HEK293 (cell line): ENCODE measurements around the gene LRRTM4.

Experiments
- CTCF ChIA-PET: fragments of 350-600 bp; formaldehyde crosslinking; extraction: SDS; loops from one replicate; lab custom pipeline; 2021; ENCODE audit warnings: antibody characterized with exemption; lab: Yijun Ruan, JAX
- POLR2A ChIA-PET: fragments of 300-600 bp; formaldehyde crosslinking; extraction: SDS; loops from one replicate; lab custom pipeline; 2020; ENCODE audit warnings: antibody characterized with exemption, inconsistent platforms; lab: Yijun Ruan, JAX
- H3K27ac ChIP-seq: fragments of 200-500 bp; sonication (Bioruptor generic); 2 replicates; pipeline ENCODE4 v1.5.1; 2014; ENCODE audit warnings: low read depth, low read length, control low read depth, inconsistent platforms; ENCODE audit errors: extremely low read depth
- H3K36me3 ChIP-seq, 2 experiments: fragments of 200-500 bp in 1 of 2; sonication (Bioruptor generic) in 1 of 2; 1 replicate in 1 of 2; 2 replicates in 1 of 2; pipeline ENCODE4 v1.5.1; 2014 to 2017; ENCODE audit warnings: inconsistent platforms in 2 of 2, low read length in 2 of 2; ENCODE audit not compliant: control insufficient read depth in 2 of 2, insufficient read depth in 1 of 2
- H3K4me1 ChIP-seq: fragments of 200-500 bp; sonication (Bioruptor generic); 2 replicates; pipeline ENCODE4 v1.5.1; 2014; ENCODE audit warnings: mild to moderate bottlenecking, low read length, inconsistent platforms; ENCODE audit not compliant: control insufficient read depth, insufficient read depth
- H3K4me3 ChIP-seq: 2 replicates; pipeline ENCODE4 v1.5.1; 2011; ENCODE audit warnings: low read depth, mild to moderate bottlenecking, control low read depth, low read length, moderate library complexity
- H3K9me3 ChIP-seq: fragments of 200-500 bp; sonication (Bioruptor generic); 2 replicates; pipeline ENCODE4 v1.5.1; 2014; ENCODE audit warnings: low read depth, low read length, inconsistent platforms; ENCODE audit not compliant: control insufficient read depth, insufficient read depth
- CTCF ChIP-seq: fragments of 450-650 bp; formaldehyde crosslinking; IDR thresholded peaks from 2 replicates; pipeline ENCODE4 v1.5.1; 2016; ENCODE audit warnings: missing biosample characterization, missing genetic modification characterization
- MYNN ChIP-seq: fragments of 450-650 bp; formaldehyde crosslinking; IDR thresholded peaks from 2 replicates; pipeline ENCODE4 v1.5.1; 2016; ENCODE audit warnings: missing biosample characterization, missing genetic modification characterization, borderline replicate concordance
- PRDM10 ChIP-seq: fragments of 450-650 bp; formaldehyde crosslinking; IDR thresholded peaks from 2 replicates; pipeline ENCODE4 v1.5.1; 2016; ENCODE audit warnings: missing biosample characterization, missing genetic modification characterization
- RBAK ChIP-seq: fragments of 450-650 bp; formaldehyde crosslinking; IDR thresholded peaks from 2 replicates; pipeline ENCODE4 v1.5.1; 2016; ENCODE audit warnings: missing biosample characterization, missing genetic modification characterization
- REPIN1 ChIP-seq: fragments of 450-650 bp; formaldehyde crosslinking; IDR thresholded peaks from 2 replicates; pipeline ENCODE4 v1.5.1; 2017; ENCODE audit warnings: missing biosample characterization, missing genetic modification characterization, low read depth
- WT1 ChIP-seq: fragments of 450-650 bp; formaldehyde crosslinking; IDR thresholded peaks from 2 replicates; pipeline ENCODE4 v1.5.1; 2016; ENCODE audit warnings: missing biosample characterization, missing genetic modification characterization
- ZBTB21 ChIP-seq: fragments of 450-650 bp; formaldehyde crosslinking; IDR thresholded peaks from 2 replicates; pipeline ENCODE4 v1.5.1; 2017; ENCODE audit warnings: missing biosample characterization, missing genetic modification characterization
- ZBTB7A ChIP-seq: fragments of 450-650 bp; formaldehyde crosslinking; IDR thresholded peaks from 2 replicates; pipeline ENCODE4 v1.5.1; 2016; ENCODE audit warnings: low read depth, missing biosample characterization, missing genetic modification characterization
- ZNF121 ChIP-seq: fragments of 450-650 bp; formaldehyde crosslinking; IDR thresholded peaks from 2 replicates; pipeline ENCODE4 v1.5.1; 2016; ENCODE audit warnings: missing biosample characterization, missing genetic modification characterization
- ZNF132 ChIP-seq: fragments of 450-650 bp; formaldehyde crosslinking; IDR thresholded peaks from 2 replicates; pipeline ENCODE4 v1.5.1; 2017; ENCODE audit warnings: missing biosample characterization, missing genetic modification characterization, borderline replicate concordance
- ZNF138 ChIP-seq: fragments of 450-650 bp; formaldehyde crosslinking; IDR thresholded peaks from 2 replicates; pipeline ENCODE4 v1.5.1; 2016; ENCODE audit warnings: missing biosample characterization, missing genetic modification characterization, borderline replicate concordance
- ZNF16 ChIP-seq: fragments of 450-650 bp; formaldehyde crosslinking; IDR thresholded peaks from 2 replicates; pipeline ENCODE4 v1.5.1; 2016; ENCODE audit warnings: low read depth, missing biosample characterization, missing genetic modification characterization
- ZNF184 ChIP-seq: fragments of 450-650 bp; IDR thresholded peaks from 2 replicates; pipeline ENCODE4 v1.5.1; 2018; ENCODE audit warnings: missing biosample characterization, mild to moderate bottlenecking, missing genetic modification characterization
- ZNF335 ChIP-seq: fragments of 450-650 bp; formaldehyde crosslinking; conservative IDR thresholded peaks from 2 replicates; pipeline ENCODE4 v1.5.1; 2016; ENCODE audit warnings: missing biosample characterization, missing genetic modification characterization
- ZNF394 ChIP-seq: fragments of 450-650 bp; formaldehyde crosslinking; IDR thresholded peaks from 2 replicates; pipeline ENCODE4 v1.5.1; 2016; ENCODE audit warnings: missing biosample characterization, missing genetic modification characterization, mild to moderate bottlenecking, moderate library complexity, borderline replicate concordance
- ZNF416 ChIP-seq: fragments of 450-650 bp; formaldehyde crosslinking; IDR thresholded peaks from 2 replicates; pipeline ENCODE4 v1.5.1; 2016; ENCODE audit warnings: missing biosample characterization, missing genetic modification characterization
- ZNF513 ChIP-seq: fragments of 450-650 bp; IDR thresholded peaks from 2 replicates; pipeline ENCODE4 v1.5.1; 2018; ENCODE audit warnings: missing biosample characterization, missing genetic modification characterization
- ZNF596 ChIP-seq: fragments of 450-650 bp; IDR thresholded peaks from 2 replicates; pipeline ENCODE4 v1.5.0; 2018; ENCODE audit warnings: missing biosample characterization, mild to moderate bottlenecking, missing genetic modification characterization, moderate library complexity
- ZNF623 ChIP-seq: fragments of 450-650 bp; formaldehyde crosslinking; IDR thresholded peaks from 2 replicates; pipeline ENCODE4 v1.5.1; 2016; ENCODE audit warnings: missing biosample characterization, missing genetic modification characterization
- ZNF654 ChIP-seq: fragments of 450-650 bp; formaldehyde crosslinking; IDR thresholded peaks from 2 replicates; pipeline ENCODE4 v1.5.1; 2016; ENCODE audit warnings: low read depth, missing biosample characterization, missing genetic modification characterization
- ZNF707 ChIP-seq: fragments of 450-650 bp; formaldehyde crosslinking; IDR thresholded peaks from 2 replicates; pipeline ENCODE4 v1.5.1; 2016; ENCODE audit warnings: missing biosample characterization, missing genetic modification characterization
- ZSCAN5A ChIP-seq: fragments of 450-650 bp; formaldehyde crosslinking; IDR thresholded peaks from 2 replicates; pipeline ENCODE4 v1.5.1; 2016; ENCODE audit warnings: missing biosample characterization, missing genetic modification characterization

The LRRTM4 gene

GRCh38 chr2:77081597-77081996 lies 440.6 kb downstream of the LRRTM4 start:
- Histone ChIP-seq H3K4me1 (no peaks in the 10 kb centered on the region), H3K9me3 (no peaks in the 10 kb centered on the region), H3K36me3 (no peaks in the 10 kb centered on the region), H3K27ac (no peak overlapping the region), H3K4me3 (no peak overlapping the region)
- ChIA-PET CTCF (no interaction called here), POLR2A (no interaction called here)
- TF ChIP-seq PRDM10 (tag by site-specific recombination) (no peak), ZNF394 (tag by site-specific recombination) (no peak), ZBTB21 (tag by site-specific recombination) (no peak), CTCF (tag by site-specific recombination) (no peak), WT1 (no peak), ZNF132 (tag by site-specific recombination) (no peak), ZNF654 (tag by site-specific recombination) (no peak), ZNF184 (tag by site-specific recombination) (no peak), ZNF121 (no peak), ZNF335 (no peak), RBAK (tag by site-specific recombination) (no peak), ZNF138 (no peak), ZNF513 (tag by site-specific recombination) (no peak)

- TF ChIP-seq MYNN (tag by site-specific recombination): no peak
- no peak for TF ChIP-seq ZNF16 (tag by site-specific recombination)
- no peak for TF ChIP-seq ZSCAN5A (tag by site-specific recombination)
- TF ChIP-seq ZNF184 (tag by site-specific recombination): no peak
- no peak for TF ChIP-seq REPIN1 (tag by site-specific recombination)
- TF ChIP-seq ZNF707 (tag by site-specific recombination): no peak
- no peak for TF ChIP-seq ZNF416 (tag by site-specific recombination)
- no peak for TF ChIP-seq ZNF623
- no peak for TF ChIP-seq ZNF596 (tag by site-specific recombination)
- no peak for TF ChIP-seq ZBTB7A
- ChIA-PET CTCF (no interaction called here), POLR2A (no interaction called here)
- Histone ChIP-seq H3K27ac (no peak overlapping the region), H3K4me1 (no peaks in the 10 kb centered on the region), H3K36me3 (no peaks in the 10 kb centered on the region), H3K4me3 (no peak overlapping the region), H3K9me3 (no peaks in the 10 kb centered on the region)
Measured at GRCh38 chr2:77064324-77064723, 457.9 kb downstream of the LRRTM4 start.
